WTC11 (cell line): ENCODE measurements around the gene NBAS. TPM values are rescaled to one million over a fixed set of nuclear protein-coding genes. Genes with fewer than 3 reads are reported as not detected.

Experiments used
- ATAC-seq: fragments of 200-7000 bp; cut with Tn5 transposase; 2 replicates; pipeline ENCODE4 v1.10.0; 2021; ENCODE audit warnings: mild to moderate bottlenecking, moderate library complexity
- CTCF ChIA-PET: fragments of 300-600 bp; sonication (Branson Sonifier 250); formaldehyde crosslinking; loops from one replicate; lab custom pipeline; 2021; ENCODE audit warnings: antibody characterized with exemption; lab: Charles Lee
- POLR2A ChIA-PET: fragments of 350-600 bp; sonication (Branson Sonifier 250); formaldehyde crosslinking; loops from one replicate; lab custom pipeline; 2021; ENCODE audit warnings: antibody characterized with exemption; lab: Charles Lee
- DNase-seq: peaks from one replicate; pipeline ENCODE4 v3.0.0; 2021; ENCODE audit warnings: low spot score
- H3K27ac Mint-ChIP-seq: 2 replicates; pipeline ENCODE4 v1.8.0; 2021; ENCODE audit warnings: mixed read lengths
- H3K27me3 Mint-ChIP-seq: 2 replicates; pipeline ENCODE4 v1.8.0; 2021; ENCODE audit warnings: low read depth, mild to moderate bottlenecking, moderate library complexity, mixed read lengths
- H3K36me3 Mint-ChIP-seq: 2 replicates; pipeline ENCODE4 v1.8.0; 2021; ENCODE audit warnings: mixed read lengths
- H3K4me1 Mint-ChIP-seq: 2 replicates; pipeline ENCODE4 v1.8.0; 2022; ENCODE audit warnings: mixed read lengths
- H3K4me3 Mint-ChIP-seq: 2 replicates; pipeline ENCODE4 v1.8.0; 2021; ENCODE audit warnings: mild to moderate bottlenecking, moderate library complexity, mixed read lengths
- H3K9me3 Mint-ChIP-seq: 2 replicates; pipeline ENCODE4 v1.8.0; 2021; ENCODE audit warnings: mixed read lengths
- CREM ChIP-seq: sonication (generic); formaldehyde crosslinking; IDR thresholded peaks from 2 replicates; pipeline ENCODE4 v1.8.1; 2022; ENCODE audit warnings: mild to moderate bottlenecking, missing genetic modification reagents, moderate library complexity
- FOXK1 ChIP-seq: sonication (generic); formaldehyde crosslinking; IDR thresholded peaks from 2 replicates; pipeline ENCODE4 v1.8.0; 2022; ENCODE audit warnings: mild to moderate bottlenecking, moderate library complexity, missing genetic modification reagents
- FOXP1 ChIP-seq: sonication (generic); formaldehyde crosslinking; IDR thresholded peaks from 2 replicates; pipeline ENCODE4 v1.8.0; 2022; ENCODE audit warnings: missing genetic modification reagents, mild to moderate bottlenecking, moderate library complexity, borderline replicate concordance
- GABPB1 ChIP-seq: sonication (generic); formaldehyde crosslinking; IDR thresholded peaks from 2 replicates; pipeline ENCODE4 v1.8.1; 2023; ENCODE audit warnings: mild to moderate bottlenecking, missing genetic modification reagents
- GRHL2 ChIP-seq: fragments of 250-450 bp; sonication (Bioruptor Pico); IDR thresholded peaks from 2 replicates; pipeline ENCODE4 v1.8.0; 2022; ENCODE audit warnings: mild to moderate bottlenecking, moderate library complexity; ENCODE audit not compliant: insufficient replicate concordance, severe bottlenecking
- IRF2 ChIP-seq: sonication (generic); formaldehyde crosslinking; IDR thresholded peaks from 2 replicates; pipeline ENCODE4 v1.8.0; 2022; ENCODE audit warnings: low read depth, missing genetic modification reagents, borderline replicate concordance
- PRRX2 ChIP-seq: fragments of 250-450 bp; sonication (Bioruptor Pico); IDR thresholded peaks from 2 replicates; pipeline ENCODE4 v1.8.0; 2021; ENCODE audit warnings: mild to moderate bottlenecking
- SMAD3 ChIP-seq: sonication (generic); formaldehyde crosslinking; IDR thresholded peaks from 2 replicates; pipeline ENCODE4 v1.8.0; 2022; ENCODE audit warnings: missing genetic modification reagents, mild to moderate bottlenecking, borderline replicate concordance
- SOX15 ChIP-seq: fragments of 250-450 bp; sonication (Bioruptor Pico); IDR thresholded peaks from 2 replicates; pipeline ENCODE4 v1.9.0; 2021; ENCODE audit warnings: mild to moderate bottlenecking
- ZBTB21 ChIP-seq: sonication (generic); formaldehyde crosslinking; IDR thresholded peaks from 2 replicates; pipeline ENCODE4 v1.8.1; 2023; ENCODE audit warnings: mild to moderate bottlenecking, missing genetic modification reagents, borderline replicate concordance
- ZNF317 ChIP-seq: sonication (generic); formaldehyde crosslinking; IDR thresholded peaks from 2 replicates; pipeline ENCODE4 v1.8.1; 2023; ENCODE audit warnings: low read depth, mild to moderate bottlenecking, moderate library complexity, missing genetic modification reagents, borderline replicate concordance
- total RNA-seq: library from RNA; stranded (reverse); gene quantifications from 3 replicates; pipeline ENCODE4 v1.2.3, GENCODE V29; 2021
- TF ChIP-seq, protein P1 (sequence below): sonication (generic); formaldehyde crosslinking; IDR thresholded peaks from 2 replicates; pipeline ENCODE4 v1.8.0; 2022; ENCODE audit warnings: missing genetic modification reagents
- TF ChIP-seq, protein P2 (sequence below): sonication (generic); formaldehyde crosslinking; IDR thresholded peaks from 2 replicates; pipeline ENCODE4 v1.8.0; 2022; ENCODE audit warnings: mild to moderate bottlenecking, missing genetic modification reagents
- TF ChIP-seq, protein P3 (sequence below): fragments of 250-450 bp; sonication (Bioruptor Pico); conservative IDR thresholded peaks from 2 replicates; pipeline ENCODE4 v1.9.0; 2021; ENCODE audit warnings: mild to moderate bottlenecking
- TF ChIP-seq, protein P4 (sequence below): sonication (generic); formaldehyde crosslinking; IDR thresholded peaks from 2 replicates; pipeline ENCODE4 v1.8.0; 2023; ENCODE audit warnings: mild to moderate bottlenecking, missing genetic modification reagents
- TF ChIP-seq, protein P5 (sequence below): fragments of 250-450 bp; sonication (Bioruptor Pico); IDR thresholded peaks from 2 replicates; pipeline ENCODE4 v1.8.0; 2021; ENCODE audit warnings: mild to moderate bottlenecking
- TF ChIP-seq, protein P6 (sequence below): sonication (generic); formaldehyde crosslinking; IDR thresholded peaks from 2 replicates; pipeline ENCODE4 v1.8.0; 2022; ENCODE audit warnings: mild to moderate bottlenecking, missing genetic modification reagents

The NBAS gene
- total RNA-seq, 1 experiment from 2014 or later, result 32.3 TPM

DNA sequence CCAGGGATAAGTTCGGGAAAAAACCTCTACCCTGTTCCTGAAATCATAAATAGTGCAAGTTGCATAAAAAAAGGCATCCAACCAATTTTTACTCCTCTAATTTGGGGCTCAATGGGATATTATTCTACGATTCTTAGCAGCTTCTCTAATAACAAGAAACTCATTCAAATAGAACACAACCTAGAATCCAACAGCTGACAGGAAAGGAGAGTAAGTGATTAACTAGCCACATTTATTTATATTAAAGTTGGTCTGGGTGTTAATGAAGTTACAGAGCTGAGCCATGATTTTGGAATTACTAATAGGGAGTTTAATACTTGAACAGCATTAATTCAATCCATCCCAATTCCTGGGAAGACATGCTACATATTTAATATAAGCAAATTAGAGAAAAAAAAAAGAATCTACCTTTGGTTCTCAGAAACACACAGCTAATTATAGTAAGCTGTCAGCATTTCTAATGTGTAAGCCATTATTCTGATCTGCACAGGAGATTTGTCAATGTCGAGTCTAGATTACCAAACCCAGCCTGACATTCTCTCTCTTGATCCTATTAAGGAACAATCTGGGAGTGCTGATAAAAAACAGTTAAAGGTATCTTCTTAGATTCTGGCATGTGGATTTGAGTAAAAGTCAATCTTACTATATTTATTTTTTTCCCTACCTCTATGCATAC is 267.7 kb downstream of the NBAS start:
- TF ChIP-seq, protein P1, sequence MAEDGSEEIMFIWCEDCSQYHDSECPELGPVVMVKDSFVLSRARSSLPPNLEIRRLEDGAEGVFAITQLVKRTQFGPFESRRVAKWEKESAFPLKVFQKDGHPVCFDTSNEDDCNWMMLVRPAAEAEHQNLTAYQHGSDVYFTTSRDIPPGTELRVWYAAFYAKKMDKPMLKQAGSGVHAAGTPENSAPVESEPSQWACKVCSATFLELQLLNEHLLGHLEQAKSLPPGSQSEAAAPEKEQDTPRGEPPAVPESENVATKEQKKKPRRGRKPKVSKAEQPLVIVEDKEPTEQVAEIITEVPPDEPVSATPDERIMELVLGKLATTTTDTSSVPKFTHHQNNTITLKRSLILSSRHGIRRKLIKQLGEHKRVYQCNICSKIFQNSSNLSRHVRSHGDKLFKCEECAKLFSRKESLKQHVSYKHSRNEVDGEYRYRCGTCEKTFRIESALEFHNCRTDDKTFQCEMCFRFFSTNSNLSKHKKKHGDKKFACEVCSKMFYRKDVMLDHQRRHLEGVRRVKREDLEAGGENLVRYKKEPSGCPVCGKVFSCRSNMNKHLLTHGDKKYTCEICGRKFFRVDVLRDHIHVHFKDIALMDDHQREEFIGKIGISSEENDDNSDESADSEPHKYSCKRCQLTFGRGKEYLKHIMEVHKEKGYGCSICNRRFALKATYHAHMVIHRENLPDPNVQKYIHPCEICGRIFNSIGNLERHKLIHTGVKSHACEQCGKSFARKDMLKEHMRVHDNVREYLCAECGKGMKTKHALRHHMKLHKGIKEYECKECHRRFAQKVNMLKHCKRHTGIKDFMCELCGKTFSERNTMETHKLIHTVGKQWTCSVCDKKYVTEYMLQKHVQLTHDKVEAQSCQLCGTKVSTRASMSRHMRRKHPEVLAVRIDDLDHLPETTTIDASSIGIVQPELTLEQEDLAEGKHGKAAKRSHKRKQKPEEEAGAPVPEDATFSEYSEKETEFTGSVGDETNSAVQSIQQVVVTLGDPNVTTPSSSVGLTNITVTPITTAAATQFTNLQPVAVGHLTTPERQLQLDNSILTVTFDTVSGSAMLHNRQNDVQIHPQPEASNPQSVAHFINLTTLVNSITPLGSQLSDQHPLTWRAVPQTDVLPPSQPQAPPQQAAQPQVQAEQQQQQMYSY, result no peak
- TF ChIP-seq PRRX2 (CRISPR knock-in tag) (no peak), ZNF317 (CRISPR knock-in tag) (no peak), IRF2 (CRISPR knock-in tag) (no peak), GRHL2 (no peak), CREM (CRISPR knock-in tag) (no peak), GABPB1 (CRISPR knock-in tag) (no peak), SOX15 (CRISPR knock-in tag) (no peak), ZBTB21 (no peak), SMAD3 (CRISPR knock-in tag) (no peak), FOXP1 (CRISPR knock-in tag) (no peak), FOXK1 (CRISPR knock-in tag) (no peak)
- TF ChIP-seq, protein P2, sequence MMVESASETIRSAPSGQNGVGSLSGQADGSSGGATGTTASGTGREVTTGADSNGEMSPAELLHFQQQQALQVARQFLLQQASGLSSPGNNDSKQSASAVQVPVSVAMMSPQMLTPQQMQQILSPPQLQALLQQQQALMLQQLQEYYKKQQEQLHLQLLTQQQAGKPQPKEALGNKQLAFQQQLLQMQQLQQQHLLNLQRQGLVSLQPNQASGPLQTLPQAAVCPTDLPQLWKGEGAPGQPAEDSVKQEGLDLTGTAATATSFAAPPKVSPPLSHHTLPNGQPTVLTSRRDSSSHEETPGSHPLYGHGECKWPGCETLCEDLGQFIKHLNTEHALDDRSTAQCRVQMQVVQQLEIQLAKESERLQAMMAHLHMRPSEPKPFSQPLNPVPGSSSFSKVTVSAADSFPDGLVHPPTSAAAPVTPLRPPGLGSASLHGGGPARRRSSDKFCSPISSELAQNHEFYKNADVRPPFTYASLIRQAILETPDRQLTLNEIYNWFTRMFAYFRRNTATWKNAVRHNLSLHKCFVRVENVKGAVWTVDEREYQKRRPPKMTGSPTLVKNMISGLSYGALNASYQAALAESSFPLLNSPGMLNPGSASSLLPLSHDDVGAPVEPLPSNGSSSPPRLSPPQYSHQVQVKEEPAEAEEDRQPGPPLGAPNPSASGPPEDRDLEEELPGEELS, result no peak
- TF ChIP-seq, protein P3, sequence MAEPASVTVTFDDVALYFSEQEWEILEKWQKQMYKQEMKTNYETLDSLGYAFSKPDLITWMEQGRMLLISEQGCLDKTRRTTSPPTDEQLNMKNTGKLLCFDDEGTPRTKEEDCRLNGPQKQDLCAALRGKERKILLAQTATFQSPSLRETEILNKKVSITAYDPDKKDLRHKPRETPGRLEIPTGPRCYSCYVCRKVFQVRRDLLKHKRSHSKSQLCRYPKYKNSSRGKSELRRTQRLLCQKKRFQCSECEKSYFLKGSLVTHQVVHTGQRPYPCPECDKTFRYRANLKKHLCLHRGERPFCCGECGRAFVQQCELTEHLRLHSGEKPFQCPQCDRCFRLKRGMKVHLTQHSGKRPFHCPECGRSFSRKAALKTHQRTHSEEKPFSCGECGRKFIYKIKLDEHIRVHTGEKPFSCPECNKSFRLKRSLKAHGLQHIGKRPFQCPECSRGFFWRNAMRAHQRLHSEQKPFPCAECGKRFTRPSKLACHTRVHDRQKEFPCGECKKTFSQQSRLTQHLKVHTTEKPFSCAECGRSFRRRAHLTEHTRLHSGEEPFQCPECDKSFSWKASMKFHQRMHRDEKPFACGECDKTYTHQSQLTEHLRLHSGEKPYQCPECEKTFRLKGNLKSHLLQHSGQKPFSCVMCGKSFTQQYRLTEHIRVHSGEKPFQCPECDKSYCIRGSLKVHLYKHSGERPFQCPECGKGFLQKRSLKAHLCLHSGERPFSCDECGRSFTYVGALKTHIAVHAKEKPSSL (CRISPR knock-in tag), result no peak
- TF ChIP-seq, protein P4, sequence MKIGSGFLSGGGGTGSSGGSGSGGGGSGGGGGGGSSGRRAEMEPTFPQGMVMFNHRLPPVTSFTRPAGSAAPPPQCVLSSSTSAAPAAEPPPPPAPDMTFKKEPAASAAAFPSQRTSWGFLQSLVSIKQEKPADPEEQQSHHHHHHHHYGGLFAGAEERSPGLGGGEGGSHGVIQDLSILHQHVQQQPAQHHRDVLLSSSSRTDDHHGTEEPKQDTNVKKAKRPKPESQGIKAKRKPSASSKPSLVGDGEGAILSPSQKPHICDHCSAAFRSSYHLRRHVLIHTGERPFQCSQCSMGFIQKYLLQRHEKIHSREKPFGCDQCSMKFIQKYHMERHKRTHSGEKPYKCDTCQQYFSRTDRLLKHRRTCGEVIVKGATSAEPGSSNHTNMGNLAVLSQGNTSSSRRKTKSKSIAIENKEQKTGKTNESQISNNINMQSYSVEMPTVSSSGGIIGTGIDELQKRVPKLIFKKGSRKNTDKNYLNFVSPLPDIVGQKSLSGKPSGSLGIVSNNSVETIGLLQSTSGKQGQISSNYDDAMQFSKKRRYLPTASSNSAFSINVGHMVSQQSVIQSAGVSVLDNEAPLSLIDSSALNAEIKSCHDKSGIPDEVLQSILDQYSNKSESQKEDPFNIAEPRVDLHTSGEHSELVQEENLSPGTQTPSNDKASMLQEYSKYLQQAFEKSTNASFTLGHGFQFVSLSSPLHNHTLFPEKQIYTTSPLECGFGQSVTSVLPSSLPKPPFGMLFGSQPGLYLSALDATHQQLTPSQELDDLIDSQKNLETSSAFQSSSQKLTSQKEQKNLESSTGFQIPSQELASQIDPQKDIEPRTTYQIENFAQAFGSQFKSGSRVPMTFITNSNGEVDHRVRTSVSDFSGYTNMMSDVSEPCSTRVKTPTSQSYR (CRISPR knock-in tag), result no peak
- TF ChIP-seq, protein P5, sequence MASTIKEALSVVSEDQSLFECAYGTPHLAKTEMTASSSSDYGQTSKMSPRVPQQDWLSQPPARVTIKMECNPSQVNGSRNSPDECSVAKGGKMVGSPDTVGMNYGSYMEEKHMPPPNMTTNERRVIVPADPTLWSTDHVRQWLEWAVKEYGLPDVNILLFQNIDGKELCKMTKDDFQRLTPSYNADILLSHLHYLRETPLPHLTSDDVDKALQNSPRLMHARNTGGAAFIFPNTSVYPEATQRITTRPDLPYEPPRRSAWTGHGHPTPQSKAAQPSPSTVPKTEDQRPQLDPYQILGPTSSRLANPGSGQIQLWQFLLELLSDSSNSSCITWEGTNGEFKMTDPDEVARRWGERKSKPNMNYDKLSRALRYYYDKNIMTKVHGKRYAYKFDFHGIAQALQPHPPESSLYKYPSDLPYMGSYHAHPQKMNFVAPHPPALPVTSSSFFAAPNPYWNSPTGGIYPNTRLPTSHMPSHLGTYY, result no peak
- TF ChIP-seq, protein P6, sequence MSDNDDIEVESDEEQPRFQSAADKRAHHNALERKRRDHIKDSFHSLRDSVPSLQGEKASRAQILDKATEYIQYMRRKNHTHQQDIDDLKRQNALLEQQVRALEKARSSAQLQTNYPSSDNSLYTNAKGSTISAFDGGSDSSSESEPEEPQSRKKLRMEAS, result no peak
- Mint-ChIP-seq H3K4me1 (peaks cover under 1% of the 10 kb centered on the region), H3K27ac (no peak overlapping the region), H3K27me3 (no peaks in the 10 kb centered on the region), H3K4me3 (no peak overlapping the region), H3K9me3 (no peaks in the 10 kb centered on the region), H3K36me3 (peaks cover 17% of the 10 kb centered on the region)
- DNase-seq (no peak), ATAC-seq (no peak)
- ChIA-PET CTCF (no interaction called here), POLR2A (no interaction called here)
